GM18907 (cell line): ENCODE results near the gene DNM2.
"Not testable (repeated sequence)": the region's sequence is repeated elsewhere in the genome, so short reads cannot be mapped to it uniquely, and the experiment has no call there.

ENCODE experiments used
- ATAC-seq: cut with Tn5 transposase; IDR thresholded peaks from one replicate; pipeline ENCODE4 v1.9.1; 2021; ENCODE audit warnings: mild to moderate bottlenecking, moderate library complexity; ENCODE audit not compliant: unreplicated experiment

Gene DNM2

DNA sequence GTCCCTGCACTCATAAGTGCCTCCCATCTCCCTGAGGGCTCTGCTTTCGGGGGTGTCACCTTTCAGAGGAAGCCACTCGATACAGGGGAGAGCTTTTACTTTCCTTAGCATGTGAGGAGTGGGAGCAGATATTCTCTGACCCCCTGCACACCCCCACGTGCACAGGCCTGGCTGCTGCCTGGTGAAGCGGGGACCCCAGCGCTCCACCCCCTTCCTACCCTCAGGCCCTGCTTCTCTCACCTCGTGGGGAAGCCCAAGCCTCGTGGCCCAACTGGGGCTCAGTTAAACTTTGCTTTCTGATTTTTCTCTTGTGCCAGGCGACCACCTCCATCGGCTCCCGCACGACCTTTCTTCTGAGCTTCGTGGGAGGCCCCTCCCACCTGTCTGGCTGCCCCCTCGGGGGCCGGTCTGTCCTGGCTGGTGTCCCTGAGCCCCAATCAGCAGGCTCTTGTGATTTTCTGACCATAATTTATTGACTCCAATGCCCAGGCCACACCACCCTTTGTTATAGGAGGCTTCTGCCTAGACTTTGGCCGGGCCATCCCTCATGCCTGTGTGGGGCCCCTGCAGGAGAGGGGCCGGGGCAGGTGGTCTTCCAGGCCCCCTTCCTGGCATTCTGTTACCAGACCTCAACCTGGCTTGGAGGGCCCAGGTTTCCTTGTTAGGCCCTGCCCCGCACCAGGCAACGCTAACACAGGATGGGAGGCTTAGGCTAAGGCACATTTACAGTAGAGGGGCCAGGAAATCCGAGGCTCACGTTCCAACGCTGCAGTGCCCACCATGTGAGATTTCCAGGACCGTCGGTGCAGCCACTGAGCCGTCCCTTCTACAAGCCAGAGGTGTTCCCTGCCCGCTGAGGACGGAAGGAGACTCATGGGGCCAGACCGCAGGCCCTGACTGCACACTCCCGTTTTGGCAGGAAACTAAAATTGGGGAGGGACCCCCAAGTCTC is 114.4 kb downstream of the DNM2 start:
- ATAC-seq: no peak

DNA sequence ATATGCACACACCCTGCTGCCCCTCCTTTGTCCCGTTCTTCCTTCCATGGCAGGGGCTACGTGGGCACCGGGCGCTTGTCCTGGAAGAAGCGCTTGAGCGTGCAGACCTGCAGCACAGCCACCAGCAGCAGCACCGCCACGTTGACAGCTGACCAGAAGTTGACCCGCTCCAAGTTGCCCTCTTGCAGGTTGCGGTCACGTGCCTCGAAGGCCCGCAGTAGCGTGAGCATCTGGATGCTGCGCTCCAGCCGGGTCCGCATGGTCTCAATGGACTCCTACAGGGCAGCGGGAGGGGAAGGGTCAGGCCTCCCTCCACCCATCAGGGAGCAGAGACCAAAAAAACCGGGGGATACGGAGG is 115.0 kb downstream of the DNM2 start:
- no peak for ATAC-seq

DNA sequence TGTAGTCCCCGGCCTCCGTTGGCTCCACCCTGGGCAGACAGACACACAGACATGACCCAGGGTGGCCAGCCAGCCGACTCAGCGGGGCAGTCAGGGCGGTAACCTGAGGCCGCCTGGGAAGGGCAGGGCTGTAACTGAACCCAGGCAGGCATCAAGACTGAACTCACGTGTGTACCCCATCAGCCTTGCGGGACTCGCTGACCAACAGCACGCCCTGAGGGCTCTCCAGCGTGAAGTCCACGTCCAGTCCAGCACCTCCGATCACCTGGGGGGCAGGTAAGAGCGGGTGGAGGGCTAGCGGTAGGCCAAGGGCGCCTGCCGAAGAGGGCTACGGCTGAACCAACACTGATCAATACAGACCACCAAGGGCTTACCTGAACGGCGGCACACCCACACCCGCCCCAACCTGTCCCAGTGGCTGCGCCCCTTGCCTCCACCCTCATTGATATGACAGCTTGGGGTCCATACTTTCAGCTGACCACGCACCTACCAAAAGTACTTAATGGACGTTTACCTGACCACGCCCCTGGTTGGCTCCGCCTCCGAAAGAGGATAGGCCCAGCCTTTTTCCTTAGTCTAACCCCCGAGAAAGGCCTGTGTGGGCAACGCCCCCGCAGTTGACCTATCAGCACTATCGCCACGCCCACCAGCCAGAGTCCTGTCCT is 117.3 kb downstream of the DNM2 start:
- ATAC-seq: no peak

- ATAC-seq: peak; percentile 70
Observed at GRCh38 chr19:10835754-10836478, 118.0 kb downstream of the DNM2 start, which contains the start of gene TMED1. Gene TMED1, minus strand, starts transcription at chr19:10836212. Its CDS starts 21 bp downstream, at chr19:10836191.

- peak; percentile 12 for ATAC-seq
Observed at GRCh38 chr19:10836479-10837330, 118.8 kb downstream of the DNM2 start.

DNA sequence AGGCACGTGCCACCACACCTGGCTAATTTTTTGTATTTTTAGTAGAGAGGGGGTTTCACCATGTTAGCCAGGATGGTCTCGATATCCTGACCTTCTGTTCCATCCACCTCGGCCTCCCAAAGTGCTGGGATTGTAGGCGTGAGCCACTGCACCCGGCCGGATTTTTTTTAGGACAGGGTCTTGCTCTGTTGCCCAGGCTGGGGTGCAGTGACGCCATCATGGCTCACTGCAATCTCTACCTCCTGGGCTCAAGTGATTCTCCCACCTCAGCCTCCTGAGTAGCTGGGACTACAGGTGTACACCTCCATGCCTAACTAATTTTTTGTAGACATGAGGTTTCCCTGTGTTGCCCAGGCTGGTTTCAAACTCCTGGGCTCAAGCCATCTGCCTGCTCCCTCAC is 119.8 kb downstream of the DNM2 start:
- ATAC-seq: not testable (repeated sequence)

- ATAC-seq: no peak
Observed at GRCh38 chr19:10838377-10838776, 120.5 kb downstream of the DNM2 start.

GRCh38 chr19:10839114-10840050 is 121.5 kb downstream of the DNM2 start:
- no peak for ATAC-seq

DNA sequence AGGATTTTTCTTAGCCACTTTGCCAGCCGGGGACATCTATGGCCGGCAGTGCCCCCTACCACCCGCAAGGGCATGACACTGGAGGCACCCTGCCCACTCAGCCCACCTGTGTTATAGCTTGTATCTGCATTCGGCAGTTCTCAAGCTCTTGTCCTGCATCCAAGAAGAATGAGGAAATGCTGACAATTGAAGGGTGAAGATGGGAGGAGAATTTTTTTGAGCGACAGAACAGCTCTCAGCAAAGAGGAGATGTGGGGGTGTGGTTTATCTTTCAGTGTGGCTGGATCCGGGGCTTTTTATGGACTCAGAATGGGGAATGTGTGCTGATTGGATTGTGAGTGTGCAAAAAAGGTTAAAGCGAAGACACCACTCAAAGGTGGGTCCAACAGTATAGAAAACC is 124.9 kb downstream of the DNM2 start:
- no peak for ATAC-seq

DNA sequence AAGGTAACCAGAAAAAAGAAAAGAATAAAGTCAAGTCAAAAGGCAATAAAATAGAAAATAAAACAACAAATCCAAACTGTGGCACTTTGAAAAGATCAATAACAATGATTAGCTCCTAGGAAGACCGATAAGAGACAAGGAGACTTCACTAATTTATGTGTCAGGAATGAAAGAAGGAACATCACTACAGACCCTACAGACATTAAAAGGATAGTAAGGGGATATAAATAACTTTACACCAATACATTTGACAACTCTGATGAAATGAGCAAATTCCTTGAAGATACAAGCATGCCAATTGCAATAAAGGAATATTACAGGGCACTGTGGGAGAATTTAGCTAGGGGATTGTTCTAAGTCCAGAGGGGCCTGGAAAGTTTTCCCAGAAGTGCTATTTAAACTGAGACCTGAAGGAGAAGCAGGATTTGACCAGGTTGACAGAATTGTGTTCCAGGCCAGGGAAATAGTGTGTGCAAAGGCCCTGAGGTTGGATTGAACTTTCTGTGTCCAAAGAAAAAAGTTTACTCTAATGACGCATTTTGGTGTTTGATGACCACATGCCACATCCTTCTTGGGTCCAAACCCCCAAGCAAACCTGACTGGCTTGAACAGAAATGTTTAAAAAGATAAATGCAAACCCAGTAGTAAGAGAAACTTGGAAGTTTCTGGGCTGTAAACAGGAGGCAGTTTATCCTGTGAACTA is 128.8 kb downstream of the DNM2 start:
- no peak for ATAC-seq

GRCh38 chr19:10848230-10848856 is 130.5 kb downstream of the DNM2 start, which contains the start of gene C19orf38:
Gene C19orf38, plus strand, starts transcription at chr19:10848415. Its CDS starts 94 bp downstream, at chr19:10848509.
- no peak for ATAC-seq

DNA sequence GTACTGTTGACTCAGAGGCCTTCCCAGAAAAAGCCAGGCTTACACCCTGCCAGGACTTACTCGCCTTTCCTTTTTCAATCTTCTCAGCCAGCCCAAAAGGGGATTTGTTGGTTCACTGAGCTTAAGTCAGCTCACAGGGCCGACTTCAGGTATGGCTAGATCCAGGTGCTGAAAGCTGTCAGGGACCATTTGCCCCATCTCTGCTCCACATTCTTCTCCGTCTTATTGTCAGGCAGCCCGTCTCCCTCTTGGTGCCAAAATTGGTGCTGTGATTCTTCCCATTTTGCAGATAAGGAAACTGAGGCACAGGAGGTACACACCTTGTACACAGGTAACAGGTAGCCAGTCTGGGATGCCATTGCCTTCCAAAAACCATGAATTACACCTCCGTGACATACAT is 132.8 kb downstream of the DNM2 start:
- no peak for ATAC-seq

DNA sequence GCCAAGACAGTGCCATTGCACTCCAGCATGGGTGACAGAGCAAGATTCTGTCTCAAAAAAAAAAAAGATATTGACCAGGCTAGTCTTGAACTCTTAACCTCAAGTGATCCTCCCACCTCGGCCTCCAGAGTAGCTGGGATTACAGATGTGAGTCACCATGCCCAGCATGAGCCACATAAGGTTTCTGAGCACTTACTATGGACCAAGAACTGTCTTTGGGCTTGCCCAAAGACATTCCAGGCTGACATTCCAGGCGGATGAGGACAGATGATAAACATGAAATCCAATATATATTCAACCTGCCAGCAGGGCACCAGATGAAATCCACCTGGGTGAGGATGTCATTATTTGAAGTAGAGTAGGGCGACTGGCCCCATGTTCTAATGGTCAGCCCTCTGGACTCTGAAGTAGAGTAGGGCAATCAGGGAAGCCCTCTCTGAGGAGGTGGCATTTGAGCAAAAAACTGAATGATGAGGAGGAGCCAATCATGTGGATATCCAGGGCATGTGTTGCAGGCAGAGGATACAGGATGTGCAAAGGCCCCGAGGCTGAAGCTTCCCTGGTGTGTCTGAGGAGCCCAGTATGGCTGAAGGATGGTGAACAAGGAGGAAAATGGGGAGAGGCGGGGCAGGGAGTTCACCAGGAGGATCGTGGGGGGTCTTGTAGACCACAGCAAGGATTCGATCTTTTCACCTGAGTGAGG is 134.4 kb downstream of the DNM2 start:
- ATAC-seq: no peak

DNA sequence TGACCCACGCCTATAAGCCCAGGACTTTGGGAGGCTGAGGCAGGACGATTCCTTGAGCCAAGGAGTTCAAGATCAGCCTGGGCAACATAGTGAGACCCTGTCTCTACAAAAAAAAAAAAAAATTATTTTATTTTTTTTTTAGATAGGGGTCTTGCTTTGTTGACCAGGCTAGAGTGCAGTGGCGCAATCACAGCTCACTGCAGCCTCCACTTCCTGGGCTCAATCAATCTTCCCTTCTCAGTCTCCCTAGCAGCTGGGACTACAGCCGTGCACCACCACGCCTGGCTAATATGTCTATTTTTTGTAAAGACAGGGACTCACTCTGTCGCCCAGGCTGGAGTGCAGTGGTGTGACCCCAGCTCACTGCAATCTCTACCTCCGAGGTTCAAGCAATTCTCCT is 135.1 kb downstream of the DNM2 start:
- no peak for ATAC-seq

DNA sequence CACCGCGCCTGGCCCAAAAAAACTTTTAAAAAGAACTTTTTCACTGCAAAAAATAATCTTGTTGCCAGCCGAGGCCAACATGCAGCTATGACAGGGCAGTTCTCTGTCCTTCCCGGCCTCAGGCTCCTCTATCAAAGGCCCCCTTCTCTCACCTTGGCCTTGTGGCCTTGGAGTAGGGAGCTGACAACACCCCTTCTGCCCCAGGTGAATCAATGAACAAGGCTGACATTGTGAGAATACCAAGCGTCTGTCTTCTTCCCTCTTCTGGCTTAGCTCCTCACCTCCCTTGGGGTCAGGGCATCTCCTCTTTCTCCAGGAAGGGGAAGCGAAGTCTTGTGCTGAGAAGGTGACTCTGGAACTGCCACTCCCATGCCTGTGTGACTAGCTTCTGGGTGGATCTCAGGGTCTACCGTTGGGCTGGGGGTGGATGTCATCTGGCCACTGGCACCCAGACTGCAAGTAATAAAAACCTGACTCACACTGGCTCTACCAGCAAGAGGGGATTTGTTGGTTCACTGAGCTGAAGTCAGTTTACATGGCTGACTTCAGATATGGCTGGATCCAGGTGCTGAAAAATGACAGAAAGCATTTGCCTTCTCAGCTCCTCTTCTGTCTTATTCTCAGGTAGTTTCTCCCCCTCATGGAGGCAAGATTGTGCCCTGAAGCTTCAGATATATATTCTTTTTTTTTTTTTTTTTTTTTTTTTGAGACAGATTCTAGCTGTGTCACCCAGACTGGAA is 136.6 kb downstream of the DNM2 start:
- no peak for ATAC-seq

DNA sequence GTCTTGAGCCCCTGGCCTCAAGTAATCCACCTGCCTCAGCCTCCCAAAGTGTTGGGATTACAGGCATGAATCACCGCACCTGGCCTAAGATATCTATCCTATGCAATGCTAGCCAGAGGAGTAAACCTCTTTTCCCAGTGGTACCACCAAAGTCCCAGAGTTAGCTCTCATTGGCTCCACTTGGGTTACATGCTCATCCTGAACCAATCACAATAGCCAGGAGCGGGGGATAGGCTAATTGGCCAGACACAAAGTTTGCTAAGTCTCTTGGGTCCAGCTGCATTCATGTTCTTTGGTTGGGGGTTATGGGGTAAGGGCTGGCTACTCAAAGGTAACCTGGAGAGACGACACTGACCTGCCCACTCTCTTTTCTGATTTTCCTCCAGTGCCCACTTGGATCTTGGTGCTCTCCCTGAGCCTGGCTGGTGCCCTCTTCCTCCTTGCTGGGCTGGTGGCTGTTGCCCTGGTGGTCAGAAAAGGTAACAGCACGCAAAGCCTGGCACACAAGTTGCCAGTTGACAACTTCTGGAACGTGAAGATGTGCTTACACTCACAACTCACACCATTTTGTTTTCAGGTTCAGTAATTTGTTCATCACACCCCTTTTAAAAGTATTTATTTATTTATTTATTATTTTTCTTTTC is 138.1 kb downstream of the DNM2 start:
- no peak for ATAC-seq
